ENCODE measurements around the gene FAHD1. TPM values are rescaled to one million over a fixed set of nuclear protein-coding genes. Genes with fewer than 3 reads are reported as not detected.
A peak's percentile ranks its signal among the peaks of the same experiment; 100 is the strongest.

The FAHD1 gene
- total RNA-seq, 4 donors from 2014 or later: 46.2 to 89.0 (median 62.3) TPM

- no peak for TF ChIP-seq POLR2A (IDR thresholded peaks at IDR 0.05)
- TF ChIP-seq, protein P1, sequence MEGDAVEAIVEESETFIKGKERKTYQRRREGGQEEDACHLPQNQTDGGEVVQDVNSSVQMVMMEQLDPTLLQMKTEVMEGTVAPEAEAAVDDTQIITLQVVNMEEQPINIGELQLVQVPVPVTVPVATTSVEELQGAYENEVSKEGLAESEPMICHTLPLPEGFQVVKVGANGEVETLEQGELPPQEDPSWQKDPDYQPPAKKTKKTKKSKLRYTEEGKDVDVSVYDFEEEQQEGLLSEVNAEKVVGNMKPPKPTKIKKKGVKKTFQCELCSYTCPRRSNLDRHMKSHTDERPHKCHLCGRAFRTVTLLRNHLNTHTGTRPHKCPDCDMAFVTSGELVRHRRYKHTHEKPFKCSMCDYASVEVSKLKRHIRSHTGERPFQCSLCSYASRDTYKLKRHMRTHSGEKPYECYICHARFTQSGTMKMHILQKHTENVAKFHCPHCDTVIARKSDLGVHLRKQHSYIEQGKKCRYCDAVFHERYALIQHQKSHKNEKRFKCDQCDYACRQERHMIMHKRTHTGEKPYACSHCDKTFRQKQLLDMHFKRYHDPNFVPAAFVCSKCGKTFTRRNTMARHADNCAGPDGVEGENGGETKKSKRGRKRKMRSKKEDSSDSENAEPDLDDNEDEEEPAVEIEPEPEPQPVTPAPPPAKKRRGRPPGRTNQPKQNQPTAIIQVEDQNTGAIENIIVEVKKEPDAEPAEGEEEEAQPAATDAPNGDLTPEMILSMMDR (IDR thresholded peaks at IDR 0.05): no peak
- H3K4me3 ChIP-seq (ENCODE audit: low read depth, poor library complexity, severe bottlenecking): no peak overlapping the region
- no peak for DNase-seq (ENCODE audit: low spot score in 2 of 2)
- intact Hi-C loops (cut with DNase I; ENCODE audit: low total_unique reads): no loop called here
- WGBS, 2 donors: 79 to 80% methylated on average over 8 to 26 of the region's 27 CpGs
Observed at GRCh38 chr16:1779741-1780676, 47.0 kb upstream of the FAHD1 start.

GRCh38 chr16:1780677-1781072 lies 46.3 kb upstream of the FAHD1 start:
- TF ChIP-seq, protein P1 (IDR thresholded peaks at IDR 0.05): no peak
- no peak for TF ChIP-seq POLR2A (IDR thresholded peaks at IDR 0.05)
- DNase-seq (ENCODE audit: low spot score in 2 of 2): no peak
- H3K4me3 ChIP-seq (ENCODE audit: low read depth, poor library complexity, severe bottlenecking): no peak overlapping the region
- intact Hi-C loops (cut with DNase I; ENCODE audit: low total_unique reads): no loop called here
- WGBS, 2 donors: 76 to 81% methylated on average over 6 of the region's 6 CpGs

DNA sequence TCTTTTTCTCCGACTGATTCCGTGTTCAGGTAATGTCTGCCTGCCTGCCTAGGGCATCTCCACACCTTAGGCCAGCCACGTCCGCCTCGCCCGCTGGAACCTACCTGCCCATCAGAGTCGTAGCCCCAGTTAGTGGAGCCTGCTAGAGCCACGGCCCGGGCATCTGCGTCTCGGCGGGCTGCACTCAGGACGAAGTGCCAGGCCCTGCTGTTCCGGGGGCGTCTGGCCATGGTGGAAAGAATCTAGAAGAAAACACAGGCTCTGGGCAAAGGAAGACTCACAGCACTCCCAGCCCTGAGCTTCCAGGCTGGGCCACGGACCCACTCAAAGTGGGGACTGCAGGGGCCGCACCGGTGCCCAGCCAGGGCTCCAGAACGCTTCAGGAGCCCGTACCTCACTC lies 45.8 kb upstream of the FAHD1 start:
- TF ChIP-seq POLR2A (IDR thresholded peaks at IDR 0.05): no peak
- TF ChIP-seq, protein P1 (IDR thresholded peaks at IDR 0.05): no peak
- no peak overlapping the region for H3K4me3 ChIP-seq (ENCODE audit: low read depth, poor library complexity, severe bottlenecking)
- intact Hi-C loops (cut with DNase I; ENCODE audit: low total_unique reads): no loop called here
- WGBS, 2 donors: 52 to 59% methylated on average over 8 to 20 of the region's 20 CpGs
- no peak for DNase-seq (ENCODE audit: low spot score in 2 of 2)

- intact Hi-C loops (cut with DNase I; ENCODE audit: low total_unique reads): no loop called here
- H3K4me3 ChIP-seq (ENCODE audit: low read depth, poor library complexity, severe bottlenecking): peak overlapping the region; percentile 59
- WGBS, 2 donors: 1% methylated on average over 30 to 47 of the region's 70 CpGs
- DNase-seq (ENCODE audit: low spot score in 2 of 2): no peak
- TF ChIP-seq POLR2A (IDR thresholded peaks at IDR 0.05): no peak
- TF ChIP-seq, protein P1 (IDR thresholded peaks at IDR 0.05): no peak
Observed at GRCh38 chr16:1781758-1782407, 45.1 kb upstream of the FAHD1 start.

- no peak for TF ChIP-seq POLR2A (IDR thresholded peaks at IDR 0.05)
- TF ChIP-seq, protein P1 (IDR thresholded peaks at IDR 0.05): no peak
- WGBS, 2 donors: 0 to 1% methylated on average over 40 to 96 of the region's 102 CpGs
- peak within 1 kb of the TSS; percentile 86 for H3K4me3 ChIP-seq (ENCODE audit: low read depth, poor library complexity, severe bottlenecking)
- intact Hi-C loops (cut with DNase I; ENCODE audit: low total_unique reads): no loop called here
- DNase-seq (ENCODE audit: low spot score in 2 of 2): peak; percentile 100
Observed at GRCh38 chr16:1782408-1783264, 44.4 kb upstream of the FAHD1 start, which contains the start of the genes NUBP2 and SPSB3. Gene NUBP2, plus strand, starts transcription at chr16:1782960. Its CDS starts 61 bp downstream, at chr16:1783021. Gene SPSB3, minus strand, starts transcription at chr16:1782571. Its CDS starts 1,088 bp downstream, at chr16:1781483.
